Endodermal cell (in vitro differentiated cells): ENCODE data around the gene SLC35F1. TPM values are rescaled to one million over a fixed set of nuclear protein-coding genes. Genes with fewer than 3 reads are reported as not detected.
"Not testable (repeated sequence)": the region's sequence is repeated elsewhere in the genome, so short reads cannot be mapped to it uniquely, and the experiment has no call there.

ENCODE experiments used
- DNase-seq: peaks from one replicate; pipeline ENCODE4 v3.0.0-alpha.2; 2017
- H3K27ac ChIP-seq: 2 replicates; pipeline ENCODE4 v1.5.1; 2013; ENCODE audit warnings: mild to moderate bottlenecking, low read depth, low read length, moderate library complexity
- H3K27me3 ChIP-seq: 2 replicates; pipeline ENCODE4 v1.6.1; 2013; ENCODE audit warnings: mild to moderate bottlenecking, low read length, moderate library complexity; ENCODE audit not compliant: insufficient read depth, control insufficient read depth, poor library complexity, severe bottlenecking
- H3K36me3 ChIP-seq: 2 replicates; pipeline ENCODE4 v1.7.0; 2013; ENCODE audit warnings: mild to moderate bottlenecking, low read length, moderate library complexity; ENCODE audit not compliant: control insufficient read depth, insufficient read depth
- H3K4me1 ChIP-seq: one replicate; pipeline ENCODE4 v1.7.0; 2013; ENCODE audit warnings: low read length; ENCODE audit not compliant: control insufficient read depth, insufficient read depth
- H3K4me3 ChIP-seq: 2 replicates; pipeline ENCODE4 v1.5.1; 2013; ENCODE audit warnings: mild to moderate bottlenecking, low read length, moderate library complexity
- H3K9ac ChIP-seq: 2 replicates; pipeline ENCODE4 v1.6.1; 2013; ENCODE audit warnings: mild to moderate bottlenecking, low read length, moderate library complexity; ENCODE audit not compliant: poor library complexity, severe bottlenecking; ENCODE audit errors: extremely low read depth
- H3K9me3 ChIP-seq: 2 replicates; pipeline ENCODE4 v1.6.1; 2013; ENCODE audit warnings: mild to moderate bottlenecking, low read length, moderate library complexity; ENCODE audit not compliant: control insufficient read depth
- H3K27ac Mint-ChIP-seq: 2 replicates; pipeline ENCODE4 v1.8.0; 2020; ENCODE audit warnings: mixed read lengths
- H3K27me3 Mint-ChIP-seq: 2 replicates; pipeline ENCODE4 v1.8.0; 2021; ENCODE audit warnings: mild to moderate bottlenecking, mixed read lengths; ENCODE audit not compliant: insufficient read depth
- H3K36me3 Mint-ChIP-seq: 2 replicates; pipeline ENCODE4 v1.8.0; 2020; ENCODE audit warnings: low read depth, mixed read lengths
- H3K4me1 Mint-ChIP-seq: 2 replicates; pipeline ENCODE4 v1.8.0; 2020; ENCODE audit warnings: mixed read lengths
- H3K4me3 Mint-ChIP-seq: 2 replicates; pipeline ENCODE4 v1.8.0; 2020; ENCODE audit warnings: mild to moderate bottlenecking, moderate library complexity, mixed read lengths
- H3K9me3 Mint-ChIP-seq: 2 replicates; pipeline ENCODE4 v1.8.0; 2020; ENCODE audit warnings: mild to moderate bottlenecking, mixed read lengths
- CTCF ChIP-seq: fragments of 200-600 bp; sonication (generic); conservative IDR thresholded peaks from 2 replicates; pipeline ENCODE4 v1.5.0; 2021; ENCODE audit warnings: antibody characterized with exemption, mild to moderate bottlenecking
- WGBS, 2 experiments: methylation state at CpG; one replicate each; pipeline versions ENCODE4 v1.1.5 to v1.1.7; 2013; ENCODE audit warnings: missing lambda C conversion rate in 2 of 2, mixed read lengths in 1 of 2; ENCODE audit not compliant: insufficient coverage in 1 of 2, insufficient read length in 1 of 2; 5-methylcytosine and 5-hydroxymethylcytosine counted together
- total RNA-seq, 2 donors: library from RNA; stranded (reverse); fragmentation: NEBNext Ultra II Directional in 1 of 2; extraction: Animal tissue kit (Norgen Biotek cat#: 25700) in 1 of 2; gene quantifications; 2 replicates in 1 of 2; 3 replicates in 1 of 2; pipeline ENCODE4 v1.2.1, GENCODE V29; 2021

SLC35F1 gene
- total RNA-seq, 2 donors from 2014 or later, result 6.7 to 12.8 TPM

DNA sequence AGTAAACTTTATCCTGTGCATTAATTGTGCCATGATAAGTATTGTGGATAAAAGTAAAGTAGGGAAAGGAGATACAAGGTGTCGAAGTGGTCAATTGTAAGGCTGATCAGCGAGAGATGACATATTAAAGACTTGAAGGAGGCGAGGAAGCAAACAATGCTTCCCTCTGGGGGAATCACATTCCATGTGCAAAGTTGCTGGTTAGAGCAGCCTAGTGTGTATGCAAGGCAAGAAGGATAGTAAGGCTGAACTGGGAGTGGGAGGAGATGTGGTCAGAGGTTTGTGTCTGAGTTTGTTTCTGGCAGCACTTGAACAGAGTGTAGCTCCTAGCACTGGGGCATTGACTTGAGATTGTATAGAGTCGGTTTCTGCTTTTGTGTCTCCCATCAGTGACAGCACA lies 122.9 kb downstream of the SLC35F1 start:
- H3K27me3 ChIP-seq, result no peaks in the 10 kb centered on the region
- TF ChIP-seq CTCF, result no peak
- Mint-ChIP-seq H3K4me1 (no peaks in the 10 kb centered on the region), H3K9me3 (peaks cover 5% of the 10 kb centered on the region), H3K27ac (no peak overlapping the region), H3K4me3 (no peak overlapping the region), H3K27me3 (no peaks in the 10 kb centered on the region), H3K36me3 (peaks cover under 1% of the 10 kb centered on the region)
- no peaks in the 10 kb centered on the region for H3K4me1 ChIP-seq
- H3K9me3 ChIP-seq, result peaks cover 15% of the 10 kb centered on the region
- H3K9ac ChIP-seq, result no peak overlapping the region
- WGBS, 2 experiments, result 83 to 93% methylated on average over 3 to 4 of the region's 4 CpGs
- H3K36me3 ChIP-seq, result no peaks in the 10 kb centered on the region
- no peak overlapping the region for H3K27ac ChIP-seq
- no peak overlapping the region for H3K4me3 ChIP-seq
- no peak for DNase-seq

DNA sequence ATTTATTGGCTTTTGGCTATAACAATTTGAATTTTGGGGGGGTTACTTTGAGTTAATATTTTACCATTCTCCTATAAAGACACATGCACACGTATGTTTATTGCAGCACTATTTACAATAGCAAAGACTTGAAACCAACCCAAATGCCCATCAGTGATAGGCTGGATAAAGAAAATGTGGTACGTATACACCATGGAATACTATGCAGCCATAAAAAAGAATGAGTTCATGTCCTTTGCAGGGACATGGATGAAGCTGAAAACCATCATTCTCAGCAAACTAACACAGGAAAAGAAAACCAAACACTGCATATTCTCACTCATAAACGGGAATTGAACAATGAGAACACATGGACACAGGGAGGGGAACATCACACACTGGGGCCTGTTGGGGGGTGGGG lies 130.4 kb downstream of the SLC35F1 start:
- not testable (repeated sequence) for H3K4me3 ChIP-seq, H3K4me3 Mint-ChIP-seq, H3K4me1 ChIP-seq, DNase-seq, H3K36me3 Mint-ChIP-seq, H3K27ac Mint-ChIP-seq, H3K4me1 Mint-ChIP-seq, H3K27ac ChIP-seq, H3K9ac ChIP-seq, H3K36me3 ChIP-seq, H3K27me3 Mint-ChIP-seq, H3K27me3 ChIP-seq
- 88% methylated on average over 2 of the region's 3 CpGs; no CpG with 5 or more reads in 1 of the 2 experiments for WGBS, 2 experiments
- H3K9me3 ChIP-seq, result peaks cover 27% of the 10 kb centered on the region
- H3K9me3 Mint-ChIP-seq, result peaks cover 28% of the 10 kb centered on the region

DNA sequence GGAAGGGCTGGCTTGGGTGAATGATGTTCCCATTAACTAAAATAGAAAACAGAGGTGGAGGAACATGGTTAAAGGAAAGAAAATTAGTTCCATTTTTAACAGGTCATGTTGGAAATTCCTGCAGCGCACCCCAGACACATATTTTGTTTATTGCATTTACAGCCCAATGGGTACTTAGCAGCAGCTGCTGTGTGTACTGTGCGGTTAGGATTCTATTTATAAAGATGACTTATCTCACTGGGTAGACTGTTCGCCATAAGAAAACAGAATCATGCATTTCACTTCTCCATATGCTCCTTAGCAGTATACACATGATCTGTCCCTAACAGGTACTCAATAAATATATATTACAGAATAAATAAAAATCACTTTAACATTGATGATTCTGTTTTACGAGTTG lies 135.8 kb downstream of the SLC35F1 start:
- no peak for DNase-seq
- Mint-ChIP-seq H3K27ac (no peak overlapping the region), H3K4me3 (no peak overlapping the region), H3K4me1 (no peaks in the 10 kb centered on the region), H3K9me3 (no peaks in the 10 kb centered on the region), H3K36me3 (no peaks in the 10 kb centered on the region), H3K27me3 (no peaks in the 10 kb centered on the region)
- Histone ChIP-seq H3K4me1 (no peaks in the 10 kb centered on the region), H3K9ac (no peak overlapping the region), H3K9me3 (no peaks in the 10 kb centered on the region), H3K27ac (no peak overlapping the region), H3K36me3 (no peaks in the 10 kb centered on the region), H3K4me3 (no peak overlapping the region), H3K27me3 (no peaks in the 10 kb centered on the region)
- no peak for TF ChIP-seq CTCF
- 96 to 100% methylated on average over 3 to 4 of the region's 4 CpGs for WGBS, 2 experiments

DNA sequence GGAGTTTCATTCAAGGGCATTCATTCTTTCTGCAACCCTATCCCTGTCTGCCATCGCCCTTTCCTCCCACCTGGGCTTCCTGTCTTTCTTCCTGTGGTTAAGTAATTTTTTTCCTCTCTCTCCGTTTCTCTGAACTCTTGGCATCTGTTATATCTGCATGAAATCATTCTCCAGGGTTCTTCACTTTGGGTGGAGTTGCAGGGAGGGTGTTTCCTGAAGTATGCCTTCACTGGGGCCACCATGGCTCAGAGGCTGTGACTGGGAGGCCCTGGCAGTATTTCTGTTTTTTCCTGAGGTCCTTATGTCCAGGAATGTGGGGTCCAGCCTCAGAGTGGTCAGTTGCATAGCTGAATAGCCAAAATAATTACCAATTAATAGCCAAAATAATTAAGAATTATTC lies 137.2 kb downstream of the SLC35F1 start:
- no peak overlapping the region for H3K27ac Mint-ChIP-seq
- Histone ChIP-seq H3K9me3 (no peaks in the 10 kb centered on the region), H3K4me3 (no peak overlapping the region), H3K27ac (no peak overlapping the region), H3K27me3 (no peaks in the 10 kb centered on the region), H3K36me3 (no peaks in the 10 kb centered on the region), H3K9ac (no peak overlapping the region), H3K4me1 (no peaks in the 10 kb centered on the region)
- no peak for DNase-seq
- H3K27me3 Mint-ChIP-seq, result no peaks in the 10 kb centered on the region
- no peaks in the 10 kb centered on the region for H3K36me3 Mint-ChIP-seq
- TF ChIP-seq CTCF, result no peak
- no peak overlapping the region for H3K4me3 Mint-ChIP-seq
- no peaks in the 10 kb centered on the region for H3K9me3 Mint-ChIP-seq
- H3K4me1 Mint-ChIP-seq, result no peaks in the 10 kb centered on the region
- WGBS, 2 experiments, result 84% methylated on average over 2 of the region's 2 CpGs; no CpG with 5 or more reads in 1 of the 2 experiments
